B cell (primary cell): Measurements from ENCODE around the gene DNPH1.

Experiments used
- CTCF ChIP-seq: fragments of 200-600 bp; IDR thresholded peaks from one replicate; pipeline ENCODE4 v1.8.0; 2022; ENCODE audit warnings: antibody characterized with exemption, mild to moderate bottlenecking
- EZH2 ChIP-seq: IDR thresholded peaks from 2 replicates; pipeline ENCODE4 v1.6.1; 2012; ENCODE audit warnings: borderline replicate concordance, low read depth, mild to moderate bottlenecking, moderate library complexity, low read length; ENCODE audit not compliant: insufficient read depth, poor library complexity, severe bottlenecking

DNA sequence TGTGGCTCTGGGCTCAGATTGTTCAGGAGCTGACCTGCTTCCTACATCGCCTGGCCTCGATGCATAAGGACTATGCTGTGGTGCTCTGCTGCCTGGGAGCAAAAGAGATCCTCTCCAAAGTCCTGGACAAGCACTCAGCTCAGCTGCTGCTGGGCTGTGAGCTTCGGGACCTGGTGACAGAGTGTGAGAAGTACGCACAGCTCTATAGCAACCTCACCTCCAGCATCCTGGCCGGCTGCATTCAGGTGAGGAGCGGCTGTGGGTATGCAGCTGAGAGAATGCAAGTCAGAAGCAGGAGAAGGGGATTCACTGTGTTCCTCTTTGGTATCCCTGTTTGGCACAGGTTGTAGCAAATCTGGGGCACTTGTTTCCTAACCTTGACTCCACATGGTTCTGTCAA, 29.4 kb downstream of the DNPH1 start:
- TF ChIP-seq CTCF (no peak), EZH2 (no peak)
